GM19099 (cell line): Measurements from ENCODE around the gene TMED10.

ENCODE experiments used
- POLR2A ChIP-seq: IDR thresholded peaks from 3 replicates; pipeline ENCODE4 v1.6.1; 2011; ENCODE audit warnings: low read depth; ENCODE audit not compliant: insufficient read length; ENCODE audit errors: extremely low read depth

Gene TMED10

GRCh38 chr14:75181293-75182062 is 5.1 kb upstream of the TMED10 start:
- TF ChIP-seq POLR2A = no peak

GRCh38 chr14:75175677-75176141 is 703 bp downstream of the TMED10 start:
- TF ChIP-seq POLR2A = no peak

DNA sequence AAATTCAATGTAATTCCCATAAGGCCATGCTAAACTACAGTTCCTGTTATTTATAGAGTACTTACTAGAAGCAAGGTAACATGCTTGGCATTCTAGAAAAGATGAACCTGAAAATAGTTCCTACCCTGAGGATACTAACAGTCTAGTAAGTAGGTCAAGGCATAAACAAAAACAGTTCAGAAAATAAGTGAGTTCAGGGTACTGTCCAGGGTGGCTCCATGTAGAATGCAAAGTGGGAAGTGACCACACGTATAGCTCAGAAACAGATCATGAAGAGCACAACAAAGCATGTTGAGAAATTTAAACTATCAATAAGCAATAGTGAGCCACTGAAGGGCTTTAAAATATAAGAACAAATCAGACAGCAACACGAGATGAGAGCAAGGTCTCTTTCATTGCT is 2.3 kb downstream of the TMED10 start:
- no peak for TF ChIP-seq POLR2A

DNA sequence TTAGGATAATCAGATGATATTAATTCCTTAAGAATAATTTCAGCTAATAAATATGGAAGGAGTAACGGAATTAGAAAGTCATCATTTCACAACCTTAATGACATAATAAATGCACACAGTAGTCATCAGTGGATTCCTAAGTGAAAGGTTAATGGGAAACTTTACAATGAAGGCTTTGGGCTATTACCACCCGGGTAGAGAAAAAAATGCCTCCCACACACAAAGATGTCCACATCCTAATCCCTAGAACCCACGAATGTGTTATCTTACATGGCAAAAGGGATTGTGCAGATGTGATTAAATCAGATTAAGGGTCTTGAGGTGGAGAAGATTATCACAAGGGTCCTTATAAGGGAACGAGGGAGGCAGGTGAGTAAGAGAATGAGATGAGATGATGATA is 5.6 kb downstream of the TMED10 start:
- no peak for TF ChIP-seq POLR2A

DNA sequence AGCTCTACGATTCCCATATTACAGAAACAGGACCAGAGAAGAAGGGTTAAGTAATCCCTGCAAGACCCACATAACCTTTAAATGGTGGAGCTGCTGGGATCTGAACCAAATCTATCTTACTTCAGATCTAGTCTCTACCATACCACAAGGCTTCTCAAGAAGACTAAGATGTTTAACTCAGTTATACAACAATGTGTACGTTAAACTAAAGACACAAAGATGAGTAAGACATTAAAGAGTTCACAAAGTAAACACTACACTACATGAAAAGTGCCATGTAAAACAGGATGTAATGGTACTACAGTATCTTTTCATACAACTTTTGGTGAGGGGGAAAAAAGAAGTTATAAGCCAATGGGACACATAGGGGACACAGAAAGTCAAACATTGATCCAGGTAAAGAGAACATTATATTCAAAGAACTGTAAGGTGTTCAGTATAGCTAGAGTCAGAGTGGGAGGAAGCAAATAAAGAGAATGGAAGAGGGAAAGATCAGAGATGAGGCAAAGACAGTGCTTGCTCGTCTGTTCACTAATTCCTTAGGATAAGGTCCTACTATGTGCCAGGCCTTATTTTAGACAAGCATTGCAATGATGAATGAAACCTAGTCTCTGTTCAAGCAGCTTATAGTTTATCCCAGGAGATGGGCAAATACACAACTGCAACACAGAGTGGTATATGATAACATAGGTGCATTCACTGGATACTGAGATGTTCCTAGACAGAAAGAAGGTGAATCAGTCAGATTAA is 7.7 kb downstream of the TMED10 start:
- TF ChIP-seq POLR2A = no peak

GRCh38 chr14:75167325-75167724 is 9.1 kb downstream of the TMED10 start:
- no peak for TF ChIP-seq POLR2A

GRCh38 chr14:75165586-75166391 is 10.6 kb downstream of the TMED10 start:
- no peak for TF ChIP-seq POLR2A

- TF ChIP-seq POLR2A = no peak
Measured at GRCh38 chr14:75164809-75165208, 11.6 kb downstream of the TMED10 start.

DNA sequence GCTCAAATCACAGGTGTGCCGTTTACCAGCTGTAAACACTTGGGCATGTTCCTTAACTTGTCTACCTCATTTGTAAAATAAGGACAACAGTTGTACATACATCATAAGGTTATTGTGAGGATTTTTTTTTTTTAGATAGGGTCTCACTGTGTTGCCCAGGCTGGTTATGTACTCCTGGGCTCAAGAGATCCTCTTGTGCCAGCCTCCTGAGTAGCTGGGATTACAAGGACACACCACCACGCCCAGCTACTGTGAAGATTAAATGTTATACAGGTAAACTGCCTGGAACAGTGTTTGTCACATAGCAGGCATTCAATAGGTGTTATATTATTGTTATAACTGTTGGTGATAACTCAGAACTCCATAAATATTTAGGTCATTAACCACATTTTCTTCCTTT is 12.7 kb downstream of the TMED10 start:
- TF ChIP-seq POLR2A = no peak

DNA sequence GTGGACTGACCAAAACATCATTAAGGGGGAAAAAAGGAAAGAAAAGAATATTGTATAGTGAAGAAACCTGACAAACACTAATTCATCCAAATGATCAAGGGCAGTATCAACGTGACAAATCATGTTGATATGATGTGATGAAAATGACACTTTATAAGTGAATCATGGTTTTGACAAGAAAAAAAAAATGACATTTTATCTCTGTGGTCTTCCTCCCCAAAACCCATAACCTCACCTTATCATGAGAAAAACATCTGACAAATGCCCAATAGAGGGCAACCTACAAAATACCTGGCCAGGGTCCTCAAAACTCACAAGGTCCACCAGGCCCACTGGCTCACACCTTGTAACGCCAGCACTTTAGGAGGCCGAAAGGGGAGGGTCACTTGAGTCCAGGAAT is 13.8 kb downstream of the TMED10 start:
- TF ChIP-seq POLR2A = no peak

GRCh38 chr14:75158843-75159614 is 17.4 kb downstream of the TMED10 start:
- no peak for TF ChIP-seq POLR2A

DNA sequence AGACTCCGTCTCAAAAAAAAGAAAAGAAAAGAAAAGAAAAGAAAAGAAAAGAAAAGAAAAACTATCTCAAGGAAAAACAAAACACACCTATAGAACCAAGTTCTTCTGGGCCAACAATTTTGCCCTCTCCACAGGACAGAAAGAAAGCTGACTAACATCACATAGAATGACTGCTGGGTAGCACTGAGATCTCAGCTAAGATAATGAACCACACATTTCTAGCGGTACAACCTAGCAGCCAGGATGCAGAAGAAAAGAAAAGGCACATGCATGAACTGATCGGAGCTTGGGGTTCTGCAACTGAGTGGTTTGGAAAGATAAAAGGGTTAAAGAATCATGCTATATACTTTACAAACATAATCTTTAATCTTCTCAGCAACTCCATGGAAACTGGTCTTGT is 19.5 kb downstream of the TMED10 start:
- no peak for TF ChIP-seq POLR2A

- no peak for TF ChIP-seq POLR2A
Measured at GRCh38 chr14:75156111-75156510, 20.3 kb downstream of the TMED10 start.

DNA sequence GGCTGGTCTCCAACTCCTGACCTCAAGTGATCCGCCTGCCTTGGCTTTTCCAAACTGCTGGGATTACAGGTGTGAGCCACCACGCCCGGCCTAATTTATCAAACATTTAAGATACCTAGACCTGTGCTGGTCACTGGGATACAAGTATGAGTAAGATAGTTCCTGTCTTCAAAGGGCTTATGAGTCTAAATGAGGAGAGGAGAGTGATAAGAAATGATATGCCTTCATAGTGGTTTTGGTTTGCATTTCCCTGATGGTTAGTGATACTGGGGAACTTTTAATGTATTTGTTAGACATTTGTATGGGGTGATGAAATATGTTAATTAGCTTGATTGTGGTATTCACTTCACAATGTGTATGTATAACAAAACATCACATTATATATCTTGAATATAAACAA is 21.2 kb downstream of the TMED10 start:
- TF ChIP-seq POLR2A = no peak

GRCh38 chr14:75153295-75153694 is 23.1 kb downstream of the TMED10 start:
- no peak for TF ChIP-seq POLR2A
